Activated CD8-positive, alpha-beta memory T cell treated with anti-CD3 and anti-CD28 coated beads for 1 hour (primary cell): ENCODE data around the gene PIAS1.
"Not testable (repeated sequence)": the region's sequence is repeated elsewhere in the genome, so short reads cannot be mapped to it uniquely, and the experiment has no call there.

ENCODE experiments used
- DNase-seq, 2 donors: peaks; one replicate each; pipeline ENCODE4 v3.0.0-alpha.2; 2020; ENCODE audit warnings: low read depth in 1 of 2; ENCODE audit errors: extremely low read depth in 1 of 2

Gene PIAS1

GRCh38 chr15:68113273-68113672, 59.2 kb downstream of the PIAS1 start:
- no peak for DNase-seq

DNA sequence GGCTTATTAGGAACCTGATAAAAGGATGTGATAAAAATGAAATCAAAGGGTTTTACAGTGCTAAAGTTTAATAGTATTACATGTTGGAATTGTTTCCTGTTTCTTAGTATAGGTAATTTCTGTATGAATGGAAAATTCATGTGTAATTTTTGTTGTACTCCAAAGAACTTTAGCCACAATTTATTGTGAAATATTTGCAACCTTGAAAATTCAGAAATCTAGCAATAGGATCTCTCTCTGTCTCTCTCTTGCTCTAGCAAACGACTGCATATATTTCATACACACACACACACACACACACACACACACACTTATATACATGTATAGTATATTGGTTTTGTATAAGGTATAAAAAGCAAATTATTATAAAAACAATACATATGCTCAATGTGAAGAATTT, 59.6 kb downstream of the PIAS1 start:
- DNase-seq: no peak

DNA sequence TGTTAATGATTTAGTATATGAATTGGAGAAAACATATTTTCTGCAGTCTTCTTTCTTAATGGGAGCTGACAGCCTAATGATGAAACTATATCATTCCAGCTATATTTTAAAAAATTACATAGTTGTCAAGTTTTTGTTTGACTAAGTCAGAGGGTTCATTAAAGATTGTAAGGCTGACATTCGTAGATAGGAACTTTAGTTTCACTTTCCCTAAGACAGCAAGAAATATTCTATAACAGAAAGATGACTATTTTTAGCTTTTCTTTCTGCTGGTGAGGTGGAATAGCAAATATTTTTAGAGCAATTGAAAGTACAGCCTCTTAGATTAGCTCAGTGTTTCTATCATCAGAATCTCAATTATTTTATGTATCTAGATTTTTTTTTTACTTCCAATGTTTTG, 60.2 kb downstream of the PIAS1 start:
- no peak for DNase-seq

GRCh38 chr15:68114840-68115239, 60.7 kb downstream of the PIAS1 start:
- no peak for DNase-seq

DNA sequence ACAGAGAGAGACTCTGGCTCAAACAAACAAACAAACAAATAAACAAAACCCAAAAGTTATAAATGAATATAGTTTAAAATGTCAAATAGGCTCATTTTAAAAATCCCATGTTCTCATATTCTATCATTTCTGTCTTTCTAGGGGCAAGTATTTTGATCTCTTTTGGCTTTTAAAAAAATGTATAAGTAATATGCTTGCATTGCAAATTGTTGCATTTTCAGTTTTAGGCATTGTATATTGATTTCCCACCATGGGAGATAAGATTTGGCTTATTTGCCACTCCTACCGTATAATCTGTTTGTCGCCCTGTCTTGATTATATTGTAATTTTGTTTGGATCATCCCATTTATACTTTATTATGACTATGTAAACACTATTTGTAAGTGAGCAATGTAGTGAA, 70.6 kb downstream of the PIAS1 start:
- DNase-seq: no peak

GRCh38 chr15:68126396-68126795, 72.3 kb downstream of the PIAS1 start:
- no peak for DNase-seq

DNA sequence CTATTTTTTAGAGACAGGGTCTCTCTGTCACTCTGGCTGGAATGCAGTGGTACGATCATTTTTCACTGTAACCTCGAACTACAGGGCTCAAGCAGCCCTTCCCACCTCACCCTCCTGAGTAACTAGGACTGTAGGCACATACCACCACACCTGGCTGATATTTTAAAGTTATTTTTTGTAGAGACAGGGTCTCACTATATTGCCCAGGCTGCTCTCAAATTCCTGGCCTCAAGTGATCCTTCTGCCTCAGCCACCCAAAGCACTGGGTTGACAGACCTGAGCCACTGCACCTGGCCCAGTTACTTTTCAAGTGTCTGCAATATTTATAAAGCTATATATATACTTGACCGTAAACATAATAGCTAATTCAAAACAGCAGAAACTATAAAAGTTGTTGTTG, 75.0 kb downstream of the PIAS1 start:
- DNase-seq: no peak

DNA sequence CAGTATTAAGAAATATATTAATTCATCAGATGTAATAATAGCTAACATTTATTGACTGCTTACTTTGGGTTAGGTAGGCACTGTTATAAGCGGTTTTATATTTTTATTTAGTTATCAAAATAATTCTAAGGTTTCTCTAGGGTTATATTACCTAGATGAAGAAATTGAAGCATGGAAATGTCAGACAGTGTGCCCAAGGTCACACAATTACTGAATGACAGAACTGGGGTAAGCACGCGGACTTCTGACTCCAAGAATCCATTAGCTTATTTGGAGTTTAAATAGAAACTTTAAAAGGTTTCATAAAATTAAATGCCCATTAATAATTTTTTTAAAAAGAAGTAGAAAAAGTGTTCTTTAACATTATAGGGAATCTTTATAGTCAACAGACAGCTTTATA, 76.7 kb downstream of the PIAS1 start:
- DNase-seq: no peak

DNA sequence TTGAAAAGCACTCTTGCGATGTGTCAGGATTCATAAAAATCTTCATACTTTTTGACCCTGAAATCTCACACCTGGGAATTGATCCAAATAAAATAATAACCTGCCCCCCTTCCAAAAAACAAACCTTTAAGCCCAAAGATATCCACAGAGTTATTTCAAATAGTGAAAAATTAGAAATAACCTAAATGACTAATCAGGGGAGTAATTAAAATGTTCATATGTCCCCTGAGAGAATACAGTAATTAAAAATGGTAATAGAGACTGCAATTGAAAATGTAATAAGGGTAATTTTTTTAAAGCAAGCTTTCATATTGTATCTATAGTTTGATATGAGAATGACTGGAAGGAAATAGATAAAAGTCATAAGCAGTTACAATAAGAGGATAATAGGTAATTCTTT, 83.0 kb downstream of the PIAS1 start:
- no peak for DNase-seq

DNA sequence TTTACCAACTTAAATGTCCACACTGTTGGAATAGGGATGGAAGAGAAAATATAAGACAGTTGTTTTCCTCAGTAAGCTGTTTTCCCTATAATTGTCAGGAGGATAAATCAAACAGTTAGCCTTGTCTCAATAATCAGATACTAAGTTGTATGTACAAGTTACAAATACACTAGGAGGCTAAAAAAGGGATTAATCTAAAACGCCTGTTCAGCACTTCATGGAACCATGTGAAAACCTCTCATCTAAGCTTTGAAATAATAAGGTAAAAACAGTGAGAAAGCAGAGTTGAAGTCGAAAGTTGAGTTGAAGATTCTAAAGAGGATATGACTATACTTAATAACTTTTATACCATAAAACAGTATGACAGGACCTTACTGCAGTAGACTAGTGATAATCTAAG, 89.0 kb downstream of the PIAS1 start:
- no peak for DNase-seq

- DNase-seq: no peak
These were observed 89.7 kb downstream of the PIAS1 start for GRCh38 chr15:68143785-68144184.

DNA sequence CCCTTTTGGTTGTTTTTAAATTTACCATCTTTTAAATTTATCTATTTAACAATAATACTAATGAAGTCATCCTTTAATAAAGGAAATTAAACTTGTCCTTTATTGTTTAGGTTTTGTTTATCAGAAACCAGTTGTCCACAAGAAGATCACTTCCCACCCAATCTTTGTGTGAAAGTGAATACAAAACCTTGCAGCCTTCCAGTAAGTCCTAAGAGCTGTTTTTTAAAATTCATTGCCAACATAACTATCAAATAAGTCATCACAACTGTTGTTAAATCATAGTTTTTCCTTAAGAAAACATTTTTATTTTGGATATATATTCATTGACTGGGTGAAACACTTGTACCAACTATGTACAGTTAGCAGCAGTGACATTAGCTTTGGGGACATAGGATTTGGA, 91.6 kb downstream of the PIAS1 start:
- DNase-seq: no peak

- DNase-seq: no peak
These were observed 93.9 kb downstream of the PIAS1 start for GRCh38 chr15:68148039-68148438.

DNA sequence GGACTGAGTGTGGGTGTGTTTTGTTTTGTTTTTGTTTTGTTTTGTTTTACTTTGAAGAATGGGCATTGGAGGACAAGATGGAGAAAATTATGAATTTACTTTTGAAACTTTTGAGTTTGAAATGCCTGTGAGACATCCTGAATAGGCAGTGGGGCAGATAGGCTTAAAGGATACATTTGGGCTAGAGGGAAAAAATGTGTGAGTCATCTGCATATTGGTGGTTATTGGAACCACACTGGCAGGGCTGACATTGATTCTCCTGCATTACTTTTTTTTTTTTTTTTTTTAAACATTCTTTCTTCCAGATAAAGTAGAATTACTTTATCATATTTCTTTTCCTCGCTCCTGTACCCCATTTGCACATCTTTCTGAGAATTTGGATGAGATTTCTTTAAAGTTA, 94.9 kb downstream of the PIAS1 start:
- DNase-seq: no peak

- no peak for DNase-seq
These were observed 96.1 kb downstream of the PIAS1 start for GRCh38 chr15:68150187-68150586.

GRCh38 chr15:68151277-68151676, 97.2 kb downstream of the PIAS1 start:
- DNase-seq: no peak

GRCh38 chr15:68152342-68152741, 98.2 kb downstream of the PIAS1 start:
- DNase-seq: no peak

DNA sequence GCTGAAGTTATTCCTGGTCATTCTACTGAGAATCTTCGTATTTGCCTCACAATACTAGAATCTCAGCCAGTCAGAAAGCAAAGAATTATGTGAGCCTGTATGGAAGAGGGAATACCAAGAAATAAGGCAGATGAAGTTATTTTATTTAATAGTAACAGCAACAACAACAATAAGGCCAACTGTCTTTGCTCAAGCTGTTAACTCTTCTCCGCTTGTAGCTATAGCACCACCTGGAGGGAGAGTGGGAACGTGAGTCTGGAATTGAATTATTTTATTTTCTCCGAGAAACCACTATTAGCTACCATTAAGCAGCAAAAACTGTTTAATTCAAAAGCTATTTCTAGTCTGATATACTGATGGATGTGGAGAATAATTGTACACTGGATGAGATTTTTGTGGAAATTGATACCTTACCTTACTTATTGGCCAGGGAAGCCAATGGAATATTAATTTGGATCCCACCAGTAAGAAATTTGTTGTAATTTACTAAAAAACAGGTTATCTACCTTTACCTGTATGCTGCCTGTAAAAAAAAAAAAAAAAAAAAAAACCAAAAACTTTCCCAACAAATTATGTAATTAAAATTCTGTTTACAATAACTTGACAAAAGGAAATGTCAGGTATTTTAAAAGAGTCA, 100.9 kb downstream of the PIAS1 start:
- no peak for DNase-seq

GRCh38 chr15:68157074-68157473, 103.0 kb downstream of the PIAS1 start:
- DNase-seq: no peak

GRCh38 chr15:68158046-68158628, 104.0 kb downstream of the PIAS1 start:
- no peak for DNase-seq

DNA sequence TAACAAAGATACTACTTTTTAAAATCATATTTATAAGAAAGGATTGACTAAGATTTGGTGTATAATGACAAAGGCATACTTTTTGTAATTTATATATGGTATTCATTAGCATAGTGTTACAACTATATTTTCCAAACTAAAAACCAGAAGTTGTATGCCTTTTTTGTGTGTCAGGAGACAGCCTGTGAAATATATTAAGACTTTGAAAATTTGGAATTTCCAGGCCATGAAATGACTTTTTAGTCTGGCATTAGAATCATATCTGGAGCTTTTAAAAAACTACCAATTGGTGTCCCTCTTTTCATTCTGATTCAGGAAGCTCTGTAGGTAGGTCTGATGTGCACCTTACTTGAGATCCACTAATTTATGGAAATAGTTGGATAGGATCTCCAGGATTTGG, 109.1 kb downstream of the PIAS1 start:
- DNase-seq: no peak

DNA sequence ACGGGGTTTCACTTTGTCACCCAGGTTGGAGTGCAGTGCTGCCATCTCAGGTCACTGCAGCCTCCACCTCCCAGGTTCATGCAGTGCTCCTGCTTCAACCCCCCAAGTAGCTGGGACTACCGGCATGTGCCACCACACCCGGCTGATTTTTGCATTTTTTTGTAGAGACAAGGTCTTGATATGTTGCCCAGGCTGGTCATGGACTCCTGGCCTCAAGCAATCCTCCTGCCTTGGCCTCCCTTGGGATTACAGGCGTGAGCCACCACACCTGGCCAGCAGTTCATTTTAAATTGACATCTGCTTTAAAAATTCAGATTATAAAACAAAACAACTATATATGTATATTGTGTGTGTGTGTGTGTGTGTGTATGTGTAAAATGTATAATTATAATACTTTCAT, 112.7 kb downstream of the PIAS1 start:
- no peak for DNase-seq

DNA sequence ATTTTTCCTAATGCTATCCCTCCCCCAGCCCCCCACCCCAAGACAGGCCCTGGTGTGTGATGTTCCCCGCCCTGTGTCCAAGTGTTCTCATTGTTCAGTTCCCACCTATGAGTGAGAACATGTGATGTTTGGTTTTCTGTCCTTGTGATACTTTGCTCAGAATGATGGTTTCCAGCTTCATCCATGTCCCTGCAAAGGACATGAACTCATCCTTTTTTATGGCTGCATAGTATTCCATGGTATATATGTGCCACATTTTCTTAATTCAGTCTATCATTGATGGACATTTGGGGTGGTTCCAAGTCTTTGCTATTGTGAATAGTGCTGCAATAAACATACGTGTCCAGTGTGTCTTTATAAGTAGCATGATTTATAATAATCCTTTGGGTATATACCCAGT, 117.9 kb downstream of the PIAS1 start:
- DNase-seq: not testable (repeated sequence)
